GM18868 (cell line): ENCODE results near the gene CNTNAP2.
"Not testable (repeated sequence)": the region's sequence is repeated elsewhere in the genome, so short reads cannot be mapped to it uniquely, and the experiment has no call there.

ENCODE experiments used
- ATAC-seq: cut with Tn5 transposase; IDR thresholded peaks from one replicate; pipeline ENCODE4 v1.9.1; 2021; ENCODE audit warnings: mild to moderate bottlenecking, moderate library complexity; ENCODE audit not compliant: unreplicated experiment

CNTNAP2 gene

GRCh38 chr7:147586110-147586509, 1469.5 kb downstream of the CNTNAP2 start:
- no peak for ATAC-seq

GRCh38 chr7:147586526-147586925, 1469.9 kb downstream of the CNTNAP2 start:
- no peak for ATAC-seq

- ATAC-seq = no peak
Observed at GRCh38 chr7:147593271-147594057, 1476.9 kb downstream of the CNTNAP2 start.

GRCh38 chr7:147595042-147595441, 1478.4 kb downstream of the CNTNAP2 start:
- ATAC-seq = no peak

- not testable (repeated sequence) for ATAC-seq
Observed at GRCh38 chr7:147598687-147599086, 1482.1 kb downstream of the CNTNAP2 start.

- no peak for ATAC-seq
Observed at GRCh38 chr7:147605323-147605722, 1488.7 kb downstream of the CNTNAP2 start.

GRCh38 chr7:147607157-147607800, 1490.7 kb downstream of the CNTNAP2 start:
- ATAC-seq = no peak

- no peak for ATAC-seq
Observed at GRCh38 chr7:147611431-147611830, 1494.8 kb downstream of the CNTNAP2 start.

- no peak for ATAC-seq
Observed at GRCh38 chr7:147635288-147635687, 1518.7 kb downstream of the CNTNAP2 start.

GRCh38 chr7:147636553-147636952, 1520.0 kb downstream of the CNTNAP2 start:
- no peak for ATAC-seq

GRCh38 chr7:147638566-147638965, 1522.0 kb downstream of the CNTNAP2 start:
- ATAC-seq = no peak

GRCh38 chr7:147639037-147639436, 1522.4 kb downstream of the CNTNAP2 start:
- no peak for ATAC-seq

GRCh38 chr7:147639751-147640150, 1523.2 kb downstream of the CNTNAP2 start:
- ATAC-seq = no peak

- no peak for ATAC-seq
Observed at GRCh38 chr7:147640821-147641220, 1524.2 kb downstream of the CNTNAP2 start.

GRCh38 chr7:147646568-147646967, 1530.0 kb downstream of the CNTNAP2 start:
- ATAC-seq = no peak

- ATAC-seq = no peak
Observed at GRCh38 chr7:147650991-147651390, 1534.4 kb downstream of the CNTNAP2 start.

- ATAC-seq = no peak
Observed at GRCh38 chr7:147651601-147652000, 1535.0 kb downstream of the CNTNAP2 start.

- no peak for ATAC-seq
Observed at GRCh38 chr7:147653456-147653855, 1536.9 kb downstream of the CNTNAP2 start.

GRCh38 chr7:147658392-147658967, 1541.9 kb downstream of the CNTNAP2 start:
- no peak for ATAC-seq

- no peak for ATAC-seq
Observed at GRCh38 chr7:147659036-147659995, 1542.7 kb downstream of the CNTNAP2 start.

- no peak for ATAC-seq
Observed at GRCh38 chr7:147664541-147664940, 1547.9 kb downstream of the CNTNAP2 start.
